Hepatocyte (in vitro differentiated cells): ENCODE data around the gene CDH15.

Experiments used
- CTCF ChIP-seq: fragments of 200-600 bp; sonication (generic); IDR thresholded peaks from 2 replicates; pipeline ENCODE4 v1.5.1; 2016; ENCODE audit warnings: antibody characterized with exemption, mild to moderate bottlenecking; ENCODE audit not compliant: poor library complexity
- EZH2phosphoT487 ChIP-seq: fragments of 200-600 bp; sonication (generic); IDR thresholded peaks from one replicate; pipeline ENCODE4 v1.6.1; 2018; ENCODE audit warnings: antibody characterized with exemption, mild to moderate bottlenecking, low read depth, moderate library complexity; ENCODE audit not compliant: unreplicated experiment, severe bottlenecking

GRCh38 chr16:89191033-89191900 is 19.7 kb downstream of the CDH15 start:
- TF ChIP-seq CTCF (no peak), EZH2phosphoT487 (no peak)
